GM10266 (cell line): ENCODE results near the gene ZNF888.
"Not testable (repeated sequence)": the region's sequence is repeated elsewhere in the genome, so short reads cannot be mapped to it uniquely, and the experiment has no call there.

Experiments used
- DNase-seq: peaks from one replicate; pipeline ENCODE4 v3.0.0; 2012; ENCODE audit errors: extremely low spot score
- CTCF ChIP-seq: IDR thresholded peaks from 2 replicates; pipeline ENCODE4 v1.5.1; 2012; ENCODE audit warnings: mild to moderate bottlenecking, low read depth; ENCODE audit not compliant: control insufficient read depth, insufficient read depth; ENCODE audit errors: missing control alignments

The ZNF888 gene

GRCh38 chr19:52935434-52935833 lies 12.2 kb upstream of the ZNF888 start:
- no peak for DNase-seq
- TF ChIP-seq CTCF: no peak

- not testable (repeated sequence) for DNase-seq
These were observed 1.4 kb upstream of the ZNF888 start for GRCh38 chr19:52924641-52925040.

- DNase-seq: no peak
- TF ChIP-seq CTCF: no peak
These were observed 758 bp upstream of the ZNF888 start for GRCh38 chr19:52923778-52924593.

- DNase-seq: no peak
- TF ChIP-seq CTCF: no peak
These were observed 5.7 kb downstream of the ZNF888 start for GRCh38 chr19:52917531-52917930.

GRCh38 chr19:52910648-52911047 lies 12.6 kb downstream of the ZNF888 start:
- TF ChIP-seq CTCF: no peak
- DNase-seq: no peak

- not testable (repeated sequence) for DNase-seq
These were observed 19.0 kb downstream of the ZNF888 start for GRCh38 chr19:52904052-52904780.

- no peak for DNase-seq
- TF ChIP-seq CTCF: no peak
These were observed 21.4 kb downstream of the ZNF888 start for GRCh38 chr19:52901842-52902241.

GRCh38 chr19:52898596-52898995 lies 24.6 kb downstream of the ZNF888 start:
- DNase-seq: not testable (repeated sequence)

- TF ChIP-seq CTCF: no peak
- DNase-seq: no peak
These were observed 25.1 kb downstream of the ZNF888 start for GRCh38 chr19:52898101-52898500.
